HepG2 (cell line): ENCODE data around the gene CRKL. TPM values are rescaled to one million over a fixed set of nuclear protein-coding genes. Genes with fewer than 3 reads are reported as not detected.

Experiments
- BCL3 ChIP-seq: sonication (generic); formaldehyde crosslinking; IDR thresholded peaks from 2 replicates; pipeline ENCODE4 v1.5.1; 2020; ENCODE audit warnings: mild to moderate bottlenecking, missing genetic modification reagents, moderate library complexity
- FOXP4 ChIP-seq: sonication (generic); formaldehyde crosslinking; IDR thresholded peaks from 2 replicates; pipeline ENCODE4 v1.4.0; 2020; ENCODE audit warnings: missing genetic modification reagents
- GTF3A ChIP-seq: sonication (generic); formaldehyde crosslinking; conservative IDR thresholded peaks from 2 replicates; pipeline ENCODE4 v1.4.0; 2020; ENCODE audit warnings: mild to moderate bottlenecking, missing genetic modification reagents
- MEF2D ChIP-seq: sonication (generic); formaldehyde crosslinking; IDR thresholded peaks from 2 replicates; pipeline ENCODE4 v1.5.1; 2020; ENCODE audit warnings: mild to moderate bottlenecking, missing genetic modification reagents
- MTA3 ChIP-seq: sonication (generic); formaldehyde crosslinking; IDR thresholded peaks from 2 replicates; pipeline ENCODE4 v1.4.0; 2020; ENCODE audit warnings: missing genetic modification reagents
- MXD1 ChIP-seq: sonication (generic); formaldehyde crosslinking; IDR thresholded peaks from 2 replicates; pipeline ENCODE4 v1.4.0; 2020; ENCODE audit warnings: mild to moderate bottlenecking, missing genetic modification reagents
- NCOA2 ChIP-seq: sonication (generic); formaldehyde crosslinking; IDR thresholded peaks from 2 replicates; pipeline ENCODE4 v1.8.0; 2022; ENCODE audit warnings: inconsistent platforms
- NRL ChIP-seq: sonication (generic); formaldehyde crosslinking; IDR thresholded peaks from 2 replicates; pipeline ENCODE4 v1.5.0; 2020; ENCODE audit warnings: missing genetic modification reagents, mild to moderate bottlenecking, moderate library complexity, borderline replicate concordance
- PITX1 ChIP-seq: sonication (generic); formaldehyde crosslinking; IDR thresholded peaks from 2 replicates; pipeline ENCODE4 v1.5.1; 2020; ENCODE audit warnings: mild to moderate bottlenecking, missing genetic modification reagents
- RORA ChIP-seq: sonication (generic); formaldehyde crosslinking; IDR thresholded peaks from 2 replicates; pipeline ENCODE4 v1.5.0; 2020; ENCODE audit warnings: mild to moderate bottlenecking, missing genetic modification reagents, moderate library complexity
- SIN3A ChIP-seq: IDR thresholded peaks from 2 replicates; pipeline ENCODE4 v1.6.1; 2011; ENCODE audit warnings: low read depth, mild to moderate bottlenecking, control low read depth, low read length, borderline replicate concordance
- SP2 ChIP-seq: sonication (generic); formaldehyde crosslinking; IDR thresholded peaks from 2 replicates; pipeline ENCODE4 v1.5.1; 2020; ENCODE audit warnings: mild to moderate bottlenecking, missing genetic modification reagents
- TBX2 ChIP-seq: sonication (generic); formaldehyde crosslinking; IDR thresholded peaks from 2 replicates; pipeline ENCODE4 v1.5.0; 2020; ENCODE audit warnings: missing genetic modification reagents, mild to moderate bottlenecking, borderline replicate concordance
- TP53 ChIP-seq: sonication (generic); formaldehyde crosslinking; conservative IDR thresholded peaks from 2 replicates; pipeline ENCODE4 v1.4.0; 2020; ENCODE audit warnings: missing genetic modification reagents
- ZHX1 ChIP-seq: sonication (generic); formaldehyde crosslinking; IDR thresholded peaks from 2 replicates; pipeline ENCODE4 v1.8.1; 2022; ENCODE audit warnings: low read depth, mild to moderate bottlenecking, missing genetic modification reagents
- ZNF17 ChIP-seq: sonication (generic); formaldehyde crosslinking; IDR thresholded peaks from 2 replicates; pipeline ENCODE4 v1.5.0; 2020; ENCODE audit warnings: mild to moderate bottlenecking, missing genetic modification reagents
- ZNF225 ChIP-seq: sonication (generic); formaldehyde crosslinking; IDR thresholded peaks from 2 replicates; pipeline ENCODE4 v1.4.0; 2020; ENCODE audit warnings: mild to moderate bottlenecking, missing genetic modification reagents
- ZNF317 ChIP-seq: sonication (generic); formaldehyde crosslinking; IDR thresholded peaks from 2 replicates; pipeline ENCODE4 v1.5.0; 2020; ENCODE audit warnings: mild to moderate bottlenecking, missing genetic modification reagents
- ZNF33A ChIP-seq: sonication (generic); formaldehyde crosslinking; IDR thresholded peaks from 2 replicates; pipeline ENCODE4 v1.5.1; 2020; ENCODE audit warnings: missing genetic modification reagents, mild to moderate bottlenecking, moderate library complexity, borderline replicate concordance
- ZNF446 ChIP-seq: sonication (generic); formaldehyde crosslinking; IDR thresholded peaks from 2 replicates; pipeline ENCODE4 v1.5.0; 2020; ENCODE audit warnings: mild to moderate bottlenecking, missing genetic modification reagents
- ZNF484 ChIP-seq: sonication (generic); formaldehyde crosslinking; IDR thresholded peaks from 2 replicates; pipeline ENCODE4 v1.5.1; 2020; ENCODE audit warnings: mild to moderate bottlenecking, low read depth, missing genetic modification reagents, borderline replicate concordance
- ZNF552 ChIP-seq: sonication (generic); formaldehyde crosslinking; IDR thresholded peaks from 2 replicates; pipeline ENCODE4 v1.9.0; 2022; ENCODE audit warnings: missing genetic modification reagents, mild to moderate bottlenecking, borderline replicate concordance
- ZNF780A ChIP-seq: sonication (generic); formaldehyde crosslinking; IDR thresholded peaks from 2 replicates; pipeline ENCODE4 v1.8.0; 2022; ENCODE audit warnings: mild to moderate bottlenecking, missing genetic modification reagents, moderate library complexity
- ZNF781 ChIP-seq: sonication (generic); formaldehyde crosslinking; IDR thresholded peaks from 2 replicates; pipeline ENCODE4 v1.5.1; 2020; ENCODE audit warnings: borderline replicate concordance, mild to moderate bottlenecking, missing genetic modification reagents; ENCODE audit errors: not compliant biosample characterization
- ZNF879 ChIP-seq: sonication (generic); formaldehyde crosslinking; IDR thresholded peaks from 2 replicates; pipeline ENCODE4 v1.8.1; 2023; ENCODE audit warnings: missing genetic modification reagents
- polyA plus RNA-seq, 8 experiments: library from polyadenylated mRNA; depleted of rRNA in 3 of 8; stranded (reverse) in 7 of 8; unstranded in 1 of 8; fragments of >200 nt; fragmentation: Illumina TruSeq in 4 of 8; extraction: Trizol in 4 of 8; gene quantifications; 2 replicates each; pipeline versions ENCODE4 v1.2.1 to v1.2.3, GENCODE V29; 2011 to 2016; ENCODE audit warnings: low read depth in 4 of 8, missing spikeins in 1 of 8, mixed read lengths in 1 of 8; ENCODE audit not compliant: insufficient read depth in 1 of 8
- total RNA-seq, 5 experiments: library from RNA; depleted of rRNA; stranded (reverse); fragments of >200 nt; fragmentation: Illumina TruSeq; extraction: Trizol; gene quantifications; 2 replicates each; pipeline ENCODE4 v1.2.3, GENCODE V29; 2016; ENCODE audit warnings: low read depth in 1 of 5

CRKL gene
- total and polyA plus RNA-seq, 2 of the 13 experiments (the other 11 are each of a cell fraction or from before 2014, with no cell fraction given) = 37.4 to 60.6 TPM

- TF ChIP-seq ZNF781 (CRISPR knock-in tag) (no peak), ZNF780A (CRISPR knock-in tag) (no peak), NRL (CRISPR knock-in tag) (peak; percentile 55; the same call in 1 of the 2 replicates), ZNF317 (CRISPR knock-in tag) (peak; percentile 68; the same call in 1 of the 2 replicates), ZNF552 (CRISPR knock-in tag) (no peak), TP53 (CRISPR knock-in tag) (no peak), TBX2 (CRISPR knock-in tag) (peak; percentile 81; the same call in 1 of the 2 replicates), NCOA2 (peak; percentile 41; the same call in 1 of the 2 replicates), MEF2D (CRISPR knock-in tag) (no peak), PITX1 (CRISPR knock-in tag) (no peak), ZNF225 (no peak), BCL3 (CRISPR knock-in tag) (0 out of 2 replicates have a peak, but pooled peaks have one; percentile 41), ZNF484 (CRISPR knock-in tag) (no peak), RORA (CRISPR knock-in tag) (no peak), ZNF879 (CRISPR knock-in tag) (no peak), ZNF33A (CRISPR knock-in tag) (no peak), MXD1 (peak; percentile 66; the same call in 1 of the 2 replicates), ZNF446 (CRISPR knock-in tag) (no peak), FOXP4 (CRISPR knock-in tag) (0 out of 2 replicates have a peak, but pooled peaks have one; percentile 55), SIN3A (no peak), GTF3A (CRISPR knock-in tag) (no peak), ZHX1 (no peak), ZNF17 (CRISPR knock-in tag) (no peak), MTA3 (no peak), SP2 (0 out of 2 replicates have a peak, but pooled peaks have one; percentile 18)
Measured at GRCh38 chr22:20979940-20980453, 62.8 kb downstream of the CRKL start (continued).
